HG03045 (cell line): ENCODE measurements around the gene F3.

ENCODE experiments used
- ATAC-seq: cut with Tn5 transposase; IDR thresholded peaks from one replicate; pipeline ENCODE4 v1.9.1; 2021; ENCODE audit warnings: mild to moderate bottlenecking, moderate library complexity; ENCODE audit not compliant: unreplicated experiment

Gene F3

GRCh38 chr1:94553323-94553730 lies 11.8 kb upstream of the F3 start:
- no peak for ATAC-seq

- ATAC-seq = no peak
Measured at GRCh38 chr1:94552071-94552586, 10.6 kb upstream of the F3 start.

GRCh38 chr1:94551449-94551848 lies 9.9 kb upstream of the F3 start:
- no peak for ATAC-seq

GRCh38 chr1:94550800-94551241 lies 9.3 kb upstream of the F3 start:
- ATAC-seq = no peak

GRCh38 chr1:94550396-94550795 lies 8.8 kb upstream of the F3 start:
- no peak for ATAC-seq

- no peak for ATAC-seq
Measured at GRCh38 chr1:94549706-94550105, 8.1 kb upstream of the F3 start.

- ATAC-seq = no peak
Measured at GRCh38 chr1:94544706-94545490, 3.3 kb upstream of the F3 start.

- ATAC-seq = no peak
Measured at GRCh38 chr1:94543893-94544635, 2.5 kb upstream of the F3 start.

GRCh38 chr1:94543001-94543400 lies 1.4 kb upstream of the F3 start:
- no peak for ATAC-seq

GRCh38 chr1:94542088-94542870 lies 720 bp upstream of the F3 start:
- ATAC-seq = peak; percentile 24

- ATAC-seq = no peak
Measured at GRCh38 chr1:94540440-94541245, 916 bp downstream of the F3 start.

- no peak for ATAC-seq
Measured at GRCh38 chr1:94539496-94539895, 2.1 kb downstream of the F3 start.

GRCh38 chr1:94538243-94538827 lies 3.2 kb downstream of the F3 start:
- no peak for ATAC-seq

- ATAC-seq = no peak
Measured at GRCh38 chr1:94537254-94537653, 4.3 kb downstream of the F3 start.

- no peak for ATAC-seq
Measured at GRCh38 chr1:94535879-94536278, 5.7 kb downstream of the F3 start.

GRCh38 chr1:94535095-94535494 lies 6.5 kb downstream of the F3 start:
- no peak for ATAC-seq

GRCh38 chr1:94532077-94532476 lies 9.5 kb downstream of the F3 start:
- no peak for ATAC-seq

- no peak for ATAC-seq
Measured at GRCh38 chr1:94531664-94532063, 9.9 kb downstream of the F3 start.

- no peak for ATAC-seq
Measured at GRCh38 chr1:94530373-94530878, 11.1 kb downstream of the F3 start.

- ATAC-seq = no peak
Measured at GRCh38 chr1:94529416-94529815, 12.1 kb downstream of the F3 start.
